ENCODE results near the gene OR8B4. TPM values are rescaled to one million over a fixed set of nuclear protein-coding genes. Genes with fewer than 3 reads are reported as not detected.

OR8B4 gene
- total RNA-seq: not detected

- Histone ChIP-seq H3K4me3 (no peak within 1 kb of the TSS), H3K4me1 (replicated peaks) (no peaks in the 10 kb centered on the region), H3K9me3 (no peaks in the 10 kb centered on the region), H3K36me3 (no peaks in the 10 kb centered on the region), H3K27me3 (replicated peaks; ENCODE audit: insufficient read depth) (no peaks in the 10 kb centered on the region), H3K27ac (no peak within 1 kb of the TSS)
- intact Hi-C loops (cut with DNase I): no loop called here
- no peak for DNase-seq (ENCODE audit: low spot score)
- TF ChIP-seq, protein P1, sequence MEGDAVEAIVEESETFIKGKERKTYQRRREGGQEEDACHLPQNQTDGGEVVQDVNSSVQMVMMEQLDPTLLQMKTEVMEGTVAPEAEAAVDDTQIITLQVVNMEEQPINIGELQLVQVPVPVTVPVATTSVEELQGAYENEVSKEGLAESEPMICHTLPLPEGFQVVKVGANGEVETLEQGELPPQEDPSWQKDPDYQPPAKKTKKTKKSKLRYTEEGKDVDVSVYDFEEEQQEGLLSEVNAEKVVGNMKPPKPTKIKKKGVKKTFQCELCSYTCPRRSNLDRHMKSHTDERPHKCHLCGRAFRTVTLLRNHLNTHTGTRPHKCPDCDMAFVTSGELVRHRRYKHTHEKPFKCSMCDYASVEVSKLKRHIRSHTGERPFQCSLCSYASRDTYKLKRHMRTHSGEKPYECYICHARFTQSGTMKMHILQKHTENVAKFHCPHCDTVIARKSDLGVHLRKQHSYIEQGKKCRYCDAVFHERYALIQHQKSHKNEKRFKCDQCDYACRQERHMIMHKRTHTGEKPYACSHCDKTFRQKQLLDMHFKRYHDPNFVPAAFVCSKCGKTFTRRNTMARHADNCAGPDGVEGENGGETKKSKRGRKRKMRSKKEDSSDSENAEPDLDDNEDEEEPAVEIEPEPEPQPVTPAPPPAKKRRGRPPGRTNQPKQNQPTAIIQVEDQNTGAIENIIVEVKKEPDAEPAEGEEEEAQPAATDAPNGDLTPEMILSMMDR (IDR thresholded peaks at IDR 0.05): no peak
- TF ChIP-seq POLR2AphosphoS5 (IDR thresholded peaks at IDR 0.05) (no peak), POLR2A (IDR thresholded peaks at IDR 0.05) (no peak)
- WGBS: 84% methylated on average over 2 of the region's 2 CpGs
Measured at GRCh38 chr11:124424384-124424921, at the start of gene OR8B4. TSS of gene OR8B4 (minus strand) at chr11:124424871. CDS start at chr11:124424871, 0 bp downstream.

- Histone ChIP-seq H3K4me3 (no peak overlapping the region), H3K27ac (no peak overlapping the region), H3K36me3 (no peaks in the 10 kb centered on the region), H3K27me3 (replicated peaks; ENCODE audit: insufficient read depth) (no peaks in the 10 kb centered on the region), H3K4me1 (replicated peaks) (no peaks in the 10 kb centered on the region), H3K9me3 (no peaks in the 10 kb centered on the region)
- intact Hi-C loops (cut with DNase I): no loop called here
- no peak for DNase-seq (ENCODE audit: low spot score)
- TF ChIP-seq POLR2A (IDR thresholded peaks at IDR 0.05) (no peak), POLR2AphosphoS5 (IDR thresholded peaks at IDR 0.05) (no peak)
- TF ChIP-seq, protein P1 (IDR thresholded peaks at IDR 0.05): no peak
- WGBS: 52% methylated on average over 1 of the region's 1 CpG
Measured at GRCh38 chr11:124474079-124474478, 49.4 kb upstream of the OR8B4 start.

DNA sequence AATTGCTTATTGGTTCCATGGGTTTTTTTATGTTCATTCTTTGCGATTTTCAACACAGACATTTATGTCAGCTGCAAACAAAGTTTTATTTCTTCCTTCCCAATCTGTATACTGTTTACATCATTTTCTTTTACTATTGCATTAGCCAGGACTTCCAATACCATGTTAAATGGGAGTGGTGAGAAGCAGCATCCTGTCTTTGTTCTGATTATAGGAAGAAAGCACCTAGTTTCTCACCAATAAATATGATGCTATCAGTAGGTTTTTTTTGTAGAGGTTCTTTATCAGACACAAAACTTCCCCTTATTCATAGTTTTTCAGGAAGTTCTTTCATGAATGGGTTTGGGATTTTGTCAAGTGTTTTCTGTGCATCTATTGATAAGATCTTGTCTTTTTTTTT, 48.8 kb upstream of the OR8B4 start:
- intact Hi-C loops (cut with DNase I): no loop called here
- WGBS: 33% methylated on average over 1 of the region's 1 CpG
- Histone ChIP-seq H3K36me3 (no peaks in the 10 kb centered on the region), H3K27ac (no peak overlapping the region), H3K4me1 (replicated peaks) (no peaks in the 10 kb centered on the region), H3K4me3 (no peak overlapping the region), H3K27me3 (replicated peaks; ENCODE audit: insufficient read depth) (no peaks in the 10 kb centered on the region), H3K9me3 (no peaks in the 10 kb centered on the region)
- DNase-seq (ENCODE audit: low spot score): no peak
- TF ChIP-seq, protein P1 (IDR thresholded peaks at IDR 0.05): no peak
- TF ChIP-seq POLR2AphosphoS5 (IDR thresholded peaks at IDR 0.05): no peak
- TF ChIP-seq POLR2A (IDR thresholded peaks at IDR 0.05): no peak

- Histone ChIP-seq H3K27ac (no peak overlapping the region), H3K9me3 (no peaks in the 10 kb centered on the region)
- no peak for DNase-seq (ENCODE audit: low spot score)
Measured at GRCh38 chr11:124470561-124471227, 46.0 kb upstream of the OR8B4 start.

More at GRCh38 chr11:124470561-124471227, 46.0 kb upstream of the OR8B4 start:
- intact Hi-C loops (cut with DNase I): no loop called here
- TF ChIP-seq POLR2A (IDR thresholded peaks at IDR 0.05) (no peak), POLR2AphosphoS5 (IDR thresholded peaks at IDR 0.05) (no peak)
- TF ChIP-seq, protein P1 (IDR thresholded peaks at IDR 0.05): no peak
- no peaks in the 10 kb centered on the region for H3K27me3 ChIP-seq (replicated peaks; ENCODE audit: insufficient read depth)
- no peak overlapping the region for H3K4me3 ChIP-seq
- H3K36me3 ChIP-seq: no peaks in the 10 kb centered on the region
- 69% methylated on average over 11 of the region's 11 CpGs for WGBS
- H3K4me1 ChIP-seq (replicated peaks): no peaks in the 10 kb centered on the region
